ENCODE measurements around the gene TAF10.

The TAF10 gene

GRCh38 chr11:6576471-6577373 is 35.3 kb downstream of the TAF10 start:
- peak; percentile 11 for DNase-seq

GRCh38 chr11:6574816-6575715 is 37.0 kb downstream of the TAF10 start:
- DNase-seq: no peak

GRCh38 chr11:6572215-6572614 is 39.8 kb downstream of the TAF10 start:
- no peak for DNase-seq

GRCh38 chr11:6571434-6572008 is 40.5 kb downstream of the TAF10 start:
- DNase-seq: no peak

GRCh38 chr11:6570691-6571427 is 41.2 kb downstream of the TAF10 start:
- no peak for DNase-seq

GRCh38 chr11:6569706-6570105 is 42.3 kb downstream of the TAF10 start:
- DNase-seq: no peak

GRCh38 chr11:6568191-6568918 is 43.7 kb downstream of the TAF10 start:
- DNase-seq: no peak

GRCh38 chr11:6567371-6567745 is 44.7 kb downstream of the TAF10 start:
- DNase-seq: no peak

GRCh38 chr11:6566704-6567370 is 45.2 kb downstream of the TAF10 start:
- no peak for DNase-seq

- DNase-seq: no peak
Measured at GRCh38 chr11:6565988-6566703, 45.9 kb downstream of the TAF10 start.

- no peak for DNase-seq
Measured at GRCh38 chr11:6565325-6565724, 46.7 kb downstream of the TAF10 start.

GRCh38 chr11:6563667-6564066 is 48.3 kb downstream of the TAF10 start:
- no peak for DNase-seq

- DNase-seq: no peak
Measured at GRCh38 chr11:6563121-6563619, 48.8 kb downstream of the TAF10 start.

- no peak for DNase-seq
Measured at GRCh38 chr11:6561288-6561687, 50.7 kb downstream of the TAF10 start.
